SKM-1 (cell line): ENCODE measurements around the gene NOS3.

Experiments
- DNase-seq: peaks from one replicate; lab custom pipeline; 2025; ENCODE audit not compliant: unreplicated experiment; lab: John Stamatoyannopoulos, UW

NOS3 gene

GRCh38 chr7:150977382-150978125, 13.3 kb upstream of the NOS3 start:
- DNase-seq: no peak

GRCh38 chr7:150978126-150978789, 12.6 kb upstream of the NOS3 start, which contains the start of gene KCNH2:
Gene KCNH2 (minus strand): TSS chr7:150978321. CDS start chr7:150977913, 408 bp downstream.
- no peak for DNase-seq

DNA sequence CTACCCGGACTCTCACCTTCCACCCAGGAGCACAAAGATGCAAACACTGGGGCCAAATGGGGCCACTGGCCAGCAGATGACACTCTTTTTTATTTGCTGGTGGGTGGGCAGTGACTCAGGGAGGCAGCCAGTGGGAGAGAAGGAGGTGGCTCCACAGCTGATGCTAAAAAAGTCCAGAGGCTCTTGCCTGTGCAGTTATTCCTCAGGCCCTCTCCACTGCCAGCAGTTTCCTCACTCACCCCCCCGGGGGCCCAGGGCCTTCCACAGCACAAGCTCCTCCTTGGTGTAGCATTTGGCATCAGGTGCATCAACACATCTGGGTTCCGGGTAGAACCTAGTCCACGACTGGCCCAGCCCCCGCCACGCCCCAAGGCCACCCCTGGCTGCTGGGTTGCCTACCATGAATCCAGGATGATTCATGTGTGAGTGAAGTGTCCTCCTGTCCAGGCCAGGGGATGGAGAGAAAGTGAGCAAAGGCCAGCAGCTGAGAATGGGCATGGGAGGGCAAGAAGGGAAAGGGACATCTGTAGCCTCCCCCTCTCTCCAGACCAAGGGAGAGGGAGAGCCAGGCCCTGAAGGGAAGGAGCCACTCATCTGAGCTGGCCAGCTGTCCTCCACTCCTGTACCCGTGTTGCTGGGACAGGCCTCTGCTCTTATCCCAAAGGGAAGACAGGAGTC, 11.0 kb upstream of the NOS3 start:
- DNase-seq: no peak

- DNase-seq: no peak
Observed at GRCh38 chr7:150980663-150981062, 10.2 kb upstream of the NOS3 start.

DNA sequence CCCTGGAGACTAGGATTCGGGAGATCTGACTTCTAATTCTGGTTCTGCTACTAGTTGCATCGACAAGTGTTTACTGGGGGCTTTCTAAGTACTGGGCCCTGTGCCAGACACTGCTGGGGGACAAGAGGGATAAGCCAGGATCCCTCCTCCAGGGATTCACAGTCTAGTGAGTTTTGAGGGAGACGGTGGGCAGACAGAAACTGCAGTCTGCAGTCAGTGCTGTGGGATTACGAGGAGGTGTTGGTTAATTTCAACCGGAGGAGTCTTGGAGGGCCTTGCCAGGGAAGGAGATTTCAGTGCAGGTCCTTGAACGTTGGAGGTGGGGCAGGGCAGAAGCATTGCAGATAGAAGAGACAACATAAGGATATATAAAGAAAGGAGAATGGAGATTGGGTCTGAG, 9.2 kb upstream of the NOS3 start:
- no peak for DNase-seq

DNA sequence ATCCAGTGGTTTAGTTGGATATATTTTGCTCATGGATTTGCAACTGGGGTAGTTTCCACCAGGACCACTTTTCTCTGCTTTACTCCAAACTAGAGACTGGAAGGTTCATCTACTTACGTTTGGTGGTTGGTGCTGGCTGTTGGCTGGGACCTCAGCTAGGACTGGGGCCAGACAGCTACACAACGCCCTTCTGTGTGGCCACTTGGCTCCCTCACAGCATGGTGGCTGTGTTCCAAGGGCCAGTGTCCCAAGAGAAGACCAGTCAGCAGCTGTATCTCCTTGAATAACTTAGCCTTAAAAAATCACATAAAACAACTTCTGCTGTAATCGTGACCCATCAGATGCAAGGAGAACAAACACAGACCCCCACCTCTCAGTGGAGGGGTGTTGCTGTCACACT, 8.5 kb upstream of the NOS3 start:
- no peak for DNase-seq

DNA sequence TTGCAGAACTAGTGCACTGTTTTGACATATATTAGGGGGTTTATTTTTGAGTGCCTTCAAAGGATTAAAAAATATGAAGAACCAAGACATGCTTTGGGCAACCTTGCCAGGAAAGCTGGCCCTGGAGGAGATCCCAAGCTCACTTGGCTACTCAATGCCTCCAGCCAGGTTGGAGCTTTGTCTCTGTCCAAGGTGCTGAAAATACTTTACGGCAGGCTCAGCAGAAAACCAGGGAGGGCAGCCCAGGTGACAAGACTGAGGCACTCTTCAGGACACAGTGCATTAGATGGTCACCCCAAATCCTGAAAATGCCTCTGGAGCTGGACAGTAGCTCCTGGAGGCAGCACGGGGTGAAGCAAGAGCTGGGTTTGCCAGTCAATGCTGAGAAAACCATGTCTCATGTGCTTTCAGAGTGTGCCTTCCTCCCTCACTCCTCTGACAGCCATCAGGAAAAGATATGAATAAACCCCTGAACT, 6.9 kb upstream of the NOS3 start:
- DNase-seq: no peak

GRCh38 chr7:150986099-150986512, 4.7 kb upstream of the NOS3 start:
- no peak for DNase-seq

GRCh38 chr7:150986556-150986955, 4.3 kb upstream of the NOS3 start:
- no peak for DNase-seq

DNA sequence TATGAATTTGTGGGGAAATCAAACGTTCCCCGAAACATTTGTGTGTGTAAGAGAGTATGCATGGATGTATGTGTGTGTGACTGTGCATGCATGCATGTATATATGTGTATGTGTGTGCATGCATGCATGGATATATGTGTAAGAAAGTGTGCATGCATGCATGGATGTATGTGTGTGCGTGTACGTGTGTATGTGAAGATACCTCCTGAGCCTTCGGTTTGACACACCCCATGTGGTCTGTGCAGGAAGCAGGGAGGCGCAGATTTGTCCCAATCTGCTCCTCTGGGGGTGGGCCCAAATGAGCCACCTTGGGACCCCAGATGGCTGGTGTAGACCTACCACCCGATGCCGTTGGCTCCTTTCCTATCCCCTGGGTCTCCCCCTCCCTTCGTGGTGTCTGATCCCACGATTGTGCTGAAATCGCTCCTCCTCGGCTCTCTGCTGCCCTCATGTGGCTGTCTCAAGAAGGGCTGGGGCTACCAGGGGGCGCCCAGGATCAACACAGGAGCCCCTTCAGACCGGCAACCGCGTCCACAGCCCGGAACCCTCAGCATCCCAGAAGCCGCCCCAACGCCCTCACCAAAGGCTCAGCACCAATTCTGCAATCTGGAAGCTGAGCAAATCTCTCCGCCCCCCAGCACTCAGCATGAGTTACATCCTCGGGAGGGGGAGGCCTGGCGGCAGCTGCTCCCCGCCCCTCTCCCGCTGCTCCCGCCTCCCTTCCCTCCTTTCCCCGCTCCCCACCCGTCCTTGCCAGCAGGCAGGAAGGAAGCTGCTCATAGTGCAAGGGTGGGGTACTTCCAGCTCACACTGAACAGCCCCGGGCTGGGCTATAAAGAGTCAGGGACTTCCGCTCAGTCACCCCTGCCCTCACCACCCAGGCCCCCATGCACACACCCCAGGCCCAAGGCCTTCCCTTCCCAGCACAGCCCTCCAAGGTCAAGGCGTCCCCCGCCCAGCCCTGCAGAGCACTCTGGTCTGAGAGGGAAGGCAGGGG, 2.3 kb upstream of the NOS3 start:
- DNase-seq: no peak

- no peak for DNase-seq
Observed at GRCh38 chr7:150989456-150989855, 1.4 kb upstream of the NOS3 start.

- DNase-seq: no peak
Observed at GRCh38 chr7:150992051-150992640, 1.3 kb downstream of the NOS3 start.

DNA sequence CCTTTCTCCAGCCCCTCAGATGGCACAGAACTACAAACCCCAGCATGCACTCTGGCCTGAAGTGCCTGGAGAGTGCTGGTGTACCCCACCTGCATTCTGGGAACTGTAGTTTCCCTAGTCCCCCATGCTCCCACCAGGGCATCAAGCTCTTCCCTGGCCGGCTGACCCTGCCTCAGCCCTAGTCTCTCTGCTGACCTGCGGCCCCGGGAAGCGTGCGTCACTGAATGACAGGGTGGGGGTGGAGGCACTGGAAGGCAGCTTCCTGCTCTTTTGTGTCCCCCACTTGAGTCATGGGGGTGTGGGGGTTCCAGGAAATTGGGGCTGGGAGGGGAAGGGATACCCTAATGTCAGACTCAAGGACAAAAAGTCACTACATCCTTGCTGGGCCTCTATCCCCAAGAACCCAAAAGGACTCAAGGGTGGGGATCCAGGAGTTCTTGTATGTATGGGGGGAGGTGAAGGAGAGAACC, 2.1 kb downstream of the NOS3 start:
- DNase-seq: no peak

GRCh38 chr7:150993511-150993910, 2.7 kb downstream of the NOS3 start:
- DNase-seq: no peak

DNA sequence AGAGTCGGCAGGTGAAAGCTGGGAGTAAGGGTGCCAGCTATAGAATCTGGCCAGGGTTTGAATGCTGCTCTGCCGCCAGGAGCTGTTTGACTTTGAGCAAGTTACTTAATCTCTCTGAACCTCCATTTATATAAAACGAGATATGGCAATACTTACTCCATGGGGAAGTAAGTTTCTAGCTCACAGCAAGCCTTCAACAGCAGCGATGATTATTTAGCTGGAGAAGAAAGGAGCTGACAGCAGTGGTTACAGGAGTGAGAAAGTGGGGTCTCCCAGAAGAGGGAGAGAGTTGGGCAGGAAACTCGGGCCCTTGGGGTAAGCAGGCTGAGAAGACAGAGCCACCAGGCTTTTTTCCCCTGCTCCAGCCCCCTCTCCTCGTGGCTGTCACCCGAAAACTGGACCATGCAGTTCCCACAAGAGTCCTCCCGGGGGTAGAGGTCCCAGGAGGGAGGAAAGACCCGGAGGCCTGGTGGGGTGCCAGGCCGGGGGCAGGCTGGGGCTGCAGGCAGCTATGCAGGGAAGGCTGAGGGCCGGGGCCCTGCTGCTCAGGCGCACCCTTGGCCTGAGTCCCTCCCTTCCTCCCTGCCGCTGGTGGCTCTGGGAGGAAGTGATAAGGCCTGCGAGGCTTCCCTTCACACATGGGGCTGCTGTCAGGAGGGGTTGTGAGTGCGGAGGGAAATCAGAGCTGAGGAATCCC, 3.5 kb downstream of the NOS3 start:
- DNase-seq: no peak

GRCh38 chr7:150994838-150995510, 4.2 kb downstream of the NOS3 start:
- DNase-seq: no peak

GRCh38 chr7:150996376-150997074, 5.7 kb downstream of the NOS3 start:
- no peak for DNase-seq

GRCh38 chr7:150997075-150997511, 6.3 kb downstream of the NOS3 start:
- DNase-seq: no peak
